ENCODE results near the gene FBXO28.

The FBXO28 gene

GRCh38 chr1:224070521-224070920 is 43.4 kb upstream of the FBXO28 start:
- TF ChIP-seq, protein P1, sequence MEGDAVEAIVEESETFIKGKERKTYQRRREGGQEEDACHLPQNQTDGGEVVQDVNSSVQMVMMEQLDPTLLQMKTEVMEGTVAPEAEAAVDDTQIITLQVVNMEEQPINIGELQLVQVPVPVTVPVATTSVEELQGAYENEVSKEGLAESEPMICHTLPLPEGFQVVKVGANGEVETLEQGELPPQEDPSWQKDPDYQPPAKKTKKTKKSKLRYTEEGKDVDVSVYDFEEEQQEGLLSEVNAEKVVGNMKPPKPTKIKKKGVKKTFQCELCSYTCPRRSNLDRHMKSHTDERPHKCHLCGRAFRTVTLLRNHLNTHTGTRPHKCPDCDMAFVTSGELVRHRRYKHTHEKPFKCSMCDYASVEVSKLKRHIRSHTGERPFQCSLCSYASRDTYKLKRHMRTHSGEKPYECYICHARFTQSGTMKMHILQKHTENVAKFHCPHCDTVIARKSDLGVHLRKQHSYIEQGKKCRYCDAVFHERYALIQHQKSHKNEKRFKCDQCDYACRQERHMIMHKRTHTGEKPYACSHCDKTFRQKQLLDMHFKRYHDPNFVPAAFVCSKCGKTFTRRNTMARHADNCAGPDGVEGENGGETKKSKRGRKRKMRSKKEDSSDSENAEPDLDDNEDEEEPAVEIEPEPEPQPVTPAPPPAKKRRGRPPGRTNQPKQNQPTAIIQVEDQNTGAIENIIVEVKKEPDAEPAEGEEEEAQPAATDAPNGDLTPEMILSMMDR (IDR thresholded peaks at IDR 0.05), result no peak

GRCh38 chr1:224076407-224076806 is 37.5 kb upstream of the FBXO28 start:
- TF ChIP-seq, protein P1 (IDR thresholded peaks at IDR 0.05), result no peak

- TF ChIP-seq, protein P1 (IDR thresholded peaks at IDR 0.05), result no peak
Observed at GRCh38 chr1:224080115-224080774, 33.7 kb upstream of the FBXO28 start.

DNA sequence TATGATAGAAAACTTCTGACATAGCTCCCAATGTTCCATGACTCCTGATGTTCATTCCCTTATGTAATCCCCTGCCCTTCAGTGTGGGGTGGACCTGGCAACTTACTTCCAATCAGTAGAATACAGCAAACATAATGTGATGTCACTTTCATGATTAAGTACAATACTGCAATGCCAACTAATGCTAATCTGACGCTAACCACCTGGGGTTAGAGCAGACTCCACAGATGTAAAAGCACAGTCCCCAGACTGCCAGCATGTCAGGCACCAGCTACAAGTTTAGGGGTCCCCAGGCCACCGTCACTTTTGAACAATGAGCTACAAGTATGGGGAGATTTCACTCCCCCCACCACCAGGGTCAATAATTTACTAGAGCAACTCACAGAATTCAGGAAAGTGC is 32.3 kb upstream of the FBXO28 start:
- TF ChIP-seq, protein P1 (IDR thresholded peaks at IDR 0.05), result no peak

GRCh38 chr1:224082146-224082545 is 31.8 kb upstream of the FBXO28 start:
- TF ChIP-seq, protein P1 (IDR thresholded peaks at IDR 0.05), result no peak

GRCh38 chr1:224084867-224085266 is 29.0 kb upstream of the FBXO28 start:
- TF ChIP-seq, protein P1 (IDR thresholded peaks at IDR 0.05), result no peak

DNA sequence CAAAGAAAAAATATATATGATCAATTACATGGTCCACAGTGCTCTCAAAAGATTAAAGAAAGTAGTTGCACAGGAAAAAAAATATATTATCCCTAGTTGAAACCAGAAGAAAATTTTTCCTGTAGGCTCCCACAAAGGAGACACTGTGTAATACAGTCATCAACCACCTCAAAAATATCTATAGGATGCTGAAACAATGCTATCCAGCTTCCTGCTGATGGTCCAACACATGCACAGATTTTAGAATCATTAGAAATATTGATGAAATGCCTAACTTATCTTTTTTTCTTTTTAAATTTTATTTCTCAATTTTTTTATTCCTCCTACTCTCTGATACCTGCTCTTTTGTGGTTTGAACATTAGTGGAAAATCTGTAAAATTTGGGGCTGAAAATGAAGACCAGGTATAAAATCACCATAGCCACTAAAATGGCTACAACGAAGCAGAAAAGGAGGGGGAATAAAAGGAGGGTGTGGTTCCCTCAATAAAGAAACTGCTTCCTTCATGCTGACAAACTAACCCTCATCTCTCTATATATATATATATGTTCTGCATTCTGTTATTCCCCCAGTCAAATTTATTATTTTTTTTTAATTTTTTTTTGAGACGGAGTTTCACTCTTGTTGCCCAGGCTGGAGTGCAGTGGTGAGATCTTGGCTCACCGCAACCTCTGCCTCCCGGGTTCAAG is 28.3 kb upstream of the FBXO28 start:
- TF ChIP-seq, protein P1 (IDR thresholded peaks at IDR 0.05), result no peak

Measured in LNCAP (cell line).